Liver (tissue), 9 donors: ENCODE data around the gene HPGD. TPM values are rescaled to one million over a fixed set of nuclear protein-coding genes. Genes with fewer than 3 reads are reported as not detected.
A peak's percentile ranks its signal among the peaks of the same experiment; 100 is the strongest.

ENCODE experiments used
- DNase-seq: peaks from one replicate; pipeline ENCODE4 v3.0.0-alpha.2; 2017; ENCODE audit warnings: low spot score
- H3K27ac ChIP-seq, 2 donors: one replicate each; pipeline ENCODE4 v1.7.0; 2013; ENCODE audit warnings: inconsistent platforms in 2 of 2, low read length in 2 of 2, control low read depth in 1 of 2, low read depth in 1 of 2, mild to moderate bottlenecking in 1 of 2
- H3K27me3 ChIP-seq, 4 donors: one replicate each; pipeline versions ENCODE4 v1.6.1 to v1.7.0; 2013; ENCODE audit warnings: low read length in 3 of 4, inconsistent platforms in 1 of 4, mild to moderate bottlenecking in 1 of 4, moderate library complexity in 1 of 4; ENCODE audit not compliant: control insufficient read depth in 4 of 4, insufficient read depth in 4 of 4
- H3K36me3 ChIP-seq, 4 donors: one replicate each; pipeline versions ENCODE4 v1.6.1 to v1.7.0; 2013; ENCODE audit warnings: low read length in 3 of 4, mild to moderate bottlenecking in 3 of 4, low read depth in 1 of 4, moderate library complexity in 1 of 4; ENCODE audit not compliant: control insufficient read depth in 4 of 4, insufficient read depth in 3 of 4
- H3K4me1 ChIP-seq, 4 donors: one replicate each; pipeline versions ENCODE4 v1.6.1 to v1.7.0; 2013; ENCODE audit warnings: low read length in 3 of 4, mild to moderate bottlenecking in 3 of 4, moderate library complexity in 1 of 4; ENCODE audit not compliant: control insufficient read depth in 4 of 4, insufficient read depth in 4 of 4
- H3K4me3 ChIP-seq, 3 donors: one replicate each; pipeline versions ENCODE4 v1.6.1 to v1.7.0; 2013; ENCODE audit warnings: low read length in 3 of 3, control low read depth in 1 of 3, low read depth in 1 of 3, mild to moderate bottlenecking in 1 of 3
- H3K9ac ChIP-seq, 2 donors: one replicate each; pipeline ENCODE4 v1.7.0; 2013; ENCODE audit warnings: low read length in 2 of 2, mild to moderate bottlenecking in 2 of 2, moderate library complexity in 2 of 2, control low read depth in 1 of 2, low read depth in 1 of 2
- H3K9me3 ChIP-seq, 4 donors: one replicate each; pipeline versions ENCODE4 v1.6.1 to v1.7.0; 2013; ENCODE audit warnings: low read length in 3 of 4; ENCODE audit not compliant: control insufficient read depth in 4 of 4
- FOXA1 ChIP-seq: IDR thresholded peaks from 2 replicates; pipeline ENCODE4 v1.6.1; 2016; ENCODE audit warnings: antibody characterized with exemption
- GABPA ChIP-seq, 2 donors: IDR thresholded peaks in 1 of 2; conservative IDR thresholded peaks in 1 of 2; 2 replicates each; pipeline ENCODE4 v1.6.1; 2016; ENCODE audit warnings: antibody characterized with exemption in 2 of 2, mild to moderate bottlenecking in 1 of 2, moderate library complexity in 1 of 2
- HNF4A ChIP-seq, 2 donors: conservative IDR thresholded peaks; 2 replicates each; pipeline ENCODE4 v1.6.1; 2016; ENCODE audit warnings: antibody characterized with exemption in 2 of 2, mild to moderate bottlenecking in 2 of 2
- HNF4G ChIP-seq: IDR thresholded peaks from 2 replicates; pipeline ENCODE4 v1.6.1; 2016; ENCODE audit warnings: antibody characterized with exemption
- JUND ChIP-seq, 2 donors: IDR thresholded peaks; 2 replicates each; pipeline ENCODE4 v1.6.1; 2016; ENCODE audit warnings: antibody characterized with exemption in 2 of 2
- NR2F2 ChIP-seq: IDR thresholded peaks from 2 replicates; pipeline ENCODE4 v1.6.1; 2016; ENCODE audit warnings: antibody characterized with exemption
- RAD21 ChIP-seq, 2 donors: IDR thresholded peaks; 2 replicates each; pipeline ENCODE4 v1.6.1; 2016; ENCODE audit warnings: antibody characterized with exemption in 2 of 2, mild to moderate bottlenecking in 2 of 2
- REST ChIP-seq: IDR thresholded peaks from 2 replicates; pipeline ENCODE4 v1.6.1; 2016; ENCODE audit warnings: antibody characterized with exemption, mild to moderate bottlenecking
- RXRA ChIP-seq, 2 donors: IDR thresholded peaks; 2 replicates each; pipeline ENCODE4 v1.6.1; 2017 to 2018; ENCODE audit warnings: antibody characterized with exemption in 2 of 2, mild to moderate bottlenecking in 1 of 2
- SP1 ChIP-seq: IDR thresholded peaks from 2 replicates; pipeline ENCODE4 v1.6.1; 2018; ENCODE audit warnings: antibody characterized with exemption, mild to moderate bottlenecking
- TAF1 ChIP-seq: conservative IDR thresholded peaks from 2 replicates; pipeline ENCODE4 v1.6.1; 2016; ENCODE audit warnings: antibody characterized with exemption, mild to moderate bottlenecking
- YY1 ChIP-seq: IDR thresholded peaks from 2 replicates; pipeline ENCODE4 v1.6.1; 2016; ENCODE audit warnings: antibody characterized with exemption, mild to moderate bottlenecking
- WGBS: extraction: QIAGEN DNeasy Blood & Tissue Kit; methylation state at CpG from one replicate; pipeline ENCODE4 v1.1.7; 2013; 5-methylcytosine and 5-hydroxymethylcytosine counted together
- polyA plus RNA-seq, 2 donors: library from polyadenylated mRNA; stranded (reverse) in 1 of 2; unstranded in 1 of 2; fragments of 200-250 nt in 1 of 2; fragments of >200 nt in 1 of 2; fragmentation: Nextera tagmentation in 1 of 2; extraction: Ambion mirVana in 1 of 2; gene quantifications; one replicate each; pipeline versions ENCODE4 v1.2.1 to v1.2.3, GENCODE V29; 2013 to 2015
- total RNA-seq, 2 donors: library from RNA; depleted of rRNA; stranded (reverse); fragments of >200 nt; gene quantifications; one replicate each; pipeline ENCODE4 v1.2.3, GENCODE V29; 2014
- TF ChIP-seq, protein P1 (sequence below): IDR thresholded peaks from 2 replicates; pipeline ENCODE4 v1.6.1; 2016; ENCODE audit warnings: antibody characterized with exemption
- TF ChIP-seq, protein P2 (sequence below): IDR thresholded peaks from 2 replicates; pipeline ENCODE4 v1.6.1; 2016; ENCODE audit warnings: antibody characterized with exemption
- TF ChIP-seq, protein P3 (sequence below): fragments of 150-350 bp; IDR thresholded peaks from 2 replicates; pipeline ENCODE4 v1.5.1; 2017; ENCODE audit warnings: improper control_type of control experiment, low read depth, low read length; ENCODE audit not compliant: missing input control
- donor health status: healthy.
- donor health status: healthy.
- donor health status: healthy.
- donor health status: healthy.
- donor health status: healthy.

The HPGD gene
- total and polyA plus RNA-seq, 4 donors = 7.9 to 113 (median 57.1) TPM

GRCh38 chr4:174516345-174516744 is 5.9 kb downstream of the HPGD start:
- 38% methylated on average over 1 of the region's 1 CpG for WGBS
- H3K36me3 ChIP-seq = peaks cover 0 to 2% (median 0%) of the 10 kb centered on the region in 4 donors
- TF ChIP-seq, protein P1, sequence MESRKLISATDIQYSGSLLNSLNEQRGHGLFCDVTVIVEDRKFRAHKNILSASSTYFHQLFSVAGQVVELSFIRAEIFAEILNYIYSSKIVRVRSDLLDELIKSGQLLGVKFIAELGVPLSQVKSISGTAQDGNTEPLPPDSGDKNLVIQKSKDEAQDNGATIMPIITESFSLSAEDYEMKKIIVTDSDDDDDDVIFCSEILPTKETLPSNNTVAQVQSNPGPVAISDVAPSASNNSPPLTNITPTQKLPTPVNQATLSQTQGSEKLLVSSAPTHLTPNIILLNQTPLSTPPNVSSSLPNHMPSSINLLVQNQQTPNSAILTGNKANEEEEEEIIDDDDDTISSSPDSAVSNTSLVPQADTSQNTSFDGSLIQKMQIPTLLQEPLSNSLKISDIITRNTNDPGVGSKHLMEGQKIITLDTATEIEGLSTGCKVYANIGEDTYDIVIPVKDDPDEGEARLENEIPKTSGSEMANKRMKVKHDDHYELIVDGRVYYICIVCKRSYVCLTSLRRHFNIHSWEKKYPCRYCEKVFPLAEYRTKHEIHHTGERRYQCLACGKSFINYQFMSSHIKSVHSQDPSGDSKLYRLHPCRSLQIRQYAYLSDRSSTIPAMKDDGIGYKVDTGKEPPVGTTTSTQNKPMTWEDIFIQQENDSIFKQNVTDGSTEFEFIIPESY = no peak
- TF ChIP-seq, protein P2, sequence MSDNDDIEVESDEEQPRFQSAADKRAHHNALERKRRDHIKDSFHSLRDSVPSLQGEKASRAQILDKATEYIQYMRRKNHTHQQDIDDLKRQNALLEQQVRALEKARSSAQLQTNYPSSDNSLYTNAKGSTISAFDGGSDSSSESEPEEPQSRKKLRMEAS = no peak
- TF ChIP-seq HNF4G (no peak), YY1 (no peak), RXRA (IDR thresholded peaks at IDR 0.05) (no peak), TAF1 (no peak), GABPA (IDR thresholded peaks at IDR 0.05 in 1 of 2, conservative IDR thresholded peaks at IDR 0.05 in 1 of 2) (no peak), FOXA1 (no peak), HNF4A (conservative IDR thresholded peaks at IDR 0.05) (no peak), JUND (IDR thresholded peaks at IDR 0.05) (no peak)
- DNase-seq = no peak
- H3K9me3 ChIP-seq = no peaks in the 10 kb centered on the region
- no peak overlapping the region for H3K4me3 ChIP-seq
- H3K27me3 ChIP-seq = no peaks in the 10 kb centered on the region
- H3K4me1 ChIP-seq = peaks cover 2 to 25% (median 8%) of the 10 kb centered on the region in 4 donors
- H3K9ac ChIP-seq = no peak overlapping the region
- H3K27ac ChIP-seq = peak overlapping the region; percentile 70 to 71

DNA sequence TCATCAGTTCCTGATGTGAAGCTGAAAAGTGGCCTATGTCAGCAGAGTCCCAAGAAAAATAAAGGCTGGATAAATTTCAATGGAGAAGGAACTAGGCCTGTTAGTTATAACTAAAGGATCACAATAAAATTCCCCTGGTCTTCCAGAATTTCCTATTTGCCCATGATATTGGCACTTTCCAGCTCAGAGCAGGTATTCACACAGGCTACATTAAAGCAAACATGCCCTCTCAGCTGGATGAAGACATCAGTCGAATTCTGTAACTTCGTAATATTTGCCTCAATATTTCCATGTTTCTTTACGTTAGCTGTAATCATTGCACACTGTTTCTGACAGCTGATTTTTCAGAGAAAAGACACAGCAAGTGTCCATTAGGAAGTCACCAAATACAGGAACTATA is 9.5 kb downstream of the HPGD start:
- Histone ChIP-seq H3K4me1 (peaks cover 2 to 13% (median 5%) of the 10 kb centered on the region in 4 donors), H3K9me3 (no peaks in the 10 kb centered on the region), H3K36me3 (peaks cover 2 to 6% (median 4%) of the 10 kb centered on the region in 4 donors), H3K27ac (peak overlapping the region in 1 of 2 donors; percentile 29), H3K27me3 (no peaks in the 10 kb centered on the region), H3K9ac (peak overlapping the region in 1 of 2 donors; percentile 1), H3K4me3 (no peak overlapping the region)
- DNase-seq = no peak
- WGBS = 40% methylated on average over 3 of the region's 3 CpGs
- TF ChIP-seq FOXA1 (no peak), HNF4A (conservative IDR thresholded peaks at IDR 0.05) (peak in 1 of 2 donors; percentile 22), SP1 (no peak), RXRA (IDR thresholded peaks at IDR 0.05) (no peak), TAF1 (no peak), RAD21 (IDR thresholded peaks at IDR 0.05) (no peak), HNF4G (no peak), NR2F2 (no peak), REST (no peak), YY1 (peak; percentile 43)
- TF ChIP-seq, protein P3, sequence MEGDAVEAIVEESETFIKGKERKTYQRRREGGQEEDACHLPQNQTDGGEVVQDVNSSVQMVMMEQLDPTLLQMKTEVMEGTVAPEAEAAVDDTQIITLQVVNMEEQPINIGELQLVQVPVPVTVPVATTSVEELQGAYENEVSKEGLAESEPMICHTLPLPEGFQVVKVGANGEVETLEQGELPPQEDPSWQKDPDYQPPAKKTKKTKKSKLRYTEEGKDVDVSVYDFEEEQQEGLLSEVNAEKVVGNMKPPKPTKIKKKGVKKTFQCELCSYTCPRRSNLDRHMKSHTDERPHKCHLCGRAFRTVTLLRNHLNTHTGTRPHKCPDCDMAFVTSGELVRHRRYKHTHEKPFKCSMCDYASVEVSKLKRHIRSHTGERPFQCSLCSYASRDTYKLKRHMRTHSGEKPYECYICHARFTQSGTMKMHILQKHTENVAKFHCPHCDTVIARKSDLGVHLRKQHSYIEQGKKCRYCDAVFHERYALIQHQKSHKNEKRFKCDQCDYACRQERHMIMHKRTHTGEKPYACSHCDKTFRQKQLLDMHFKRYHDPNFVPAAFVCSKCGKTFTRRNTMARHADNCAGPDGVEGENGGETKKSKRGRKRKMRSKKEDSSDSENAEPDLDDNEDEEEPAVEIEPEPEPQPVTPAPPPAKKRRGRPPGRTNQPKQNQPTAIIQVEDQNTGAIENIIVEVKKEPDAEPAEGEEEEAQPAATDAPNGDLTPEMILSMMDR = no peak
